Esophagus muscularis mucosa (tissue), 4 donors: ENCODE data around the gene NUBPL. TPM values are rescaled to one million over a fixed set of nuclear protein-coding genes. Genes with fewer than 3 reads are reported as not detected.

ENCODE experiments used
- DNase-seq: peaks from one replicate; pipeline ENCODE4 v3.0.0-alpha.2; 2017; ENCODE audit errors: extremely low spot score
- H3K27ac ChIP-seq, 4 donors: fragments of 200-600 bp; sonication (generic); replicated peaks in 1 of 4; 1 replicate in 3 of 4; 2 replicates in 1 of 4; pipeline ENCODE4 v1.5.1; 2016 to 2019; ENCODE audit warnings: mild to moderate bottlenecking in 1 of 4
- H3K27me3 ChIP-seq, 4 donors: fragments of 200-600 bp; sonication (generic); one replicate each; pipeline versions ENCODE4 v1.5.1 to v1.6.0; 2016 to 2019
- H3K36me3 ChIP-seq, 4 donors: fragments of 200-600 bp; sonication (generic); one replicate each; pipeline ENCODE4 v1.5.1; 2016 to 2019
- H3K4me1 ChIP-seq, 4 donors: fragments of 200-600 bp; sonication (generic); one replicate each; pipeline ENCODE4 v1.5.1; 2016 to 2019
- H3K4me3 ChIP-seq, 4 donors: fragments of 200-600 bp; sonication (generic); 1 replicate in 2 of 4; 2 replicates in 2 of 4; pipeline ENCODE4 v1.5.1; 2016 to 2019; ENCODE audit warnings: mild to moderate bottlenecking in 4 of 4, moderate library complexity in 1 of 4
- H3K9me3 ChIP-seq, 4 donors: fragments of 200-600 bp; sonication (generic); 1 replicate in 3 of 4; 2 replicates in 1 of 4; pipeline ENCODE4 v1.5.1; 2016 to 2019
- CTCF ChIP-seq, 3 experiments: fragments of 200-600 bp in 2 of 3; fragments of 450-650 bp in 1 of 3; sonication (generic) in 2 of 3; IDR thresholded peaks; one replicate each; pipeline ENCODE4 v1.5.1; 2017 to 2019; ENCODE audit warnings: antibody characterized with exemption in 3 of 3, mild to moderate bottlenecking in 2 of 3, moderate library complexity in 1 of 3
- EP300 ChIP-seq: sonication (generic); formaldehyde crosslinking; IDR thresholded peaks from one replicate; pipeline ENCODE4 v1.6.1; 2017; ENCODE audit warnings: antibody characterized with exemption
- POLR2A ChIP-seq: fragments of 450-650 bp; IDR thresholded peaks from one replicate; pipeline ENCODE4 v1.6.1; 2017; ENCODE audit warnings: antibody characterized with exemption, moderate library complexity, mild to moderate bottlenecking, low read depth
- POLR2AphosphoS5 ChIP-seq, 2 donors: sonication (generic); formaldehyde crosslinking; IDR thresholded peaks; one replicate each; pipeline ENCODE4 v1.6.1; 2017; ENCODE audit warnings: antibody characterized with exemption in 2 of 2
- WGBS: methylation state at CpG from one replicate; pipeline ENCODE4 v1.1.5; 2018; 5-methylcytosine and 5-hydroxymethylcytosine counted together
- intact Hi-C: fragments of 100-400 bp; cut with DNase I; formaldehyde crosslinking; loops from one replicate; pipeline ENCODE4 v1.15.1; 2023
- total RNA-seq, 4 donors: library from RNA; depleted of rRNA; stranded (reverse); fragments of >200 nt; gene quantifications; one replicate each; pipeline versions ENCODE4 v1.1.0 to v1.2.1, GENCODE V29; 2016

NUBPL gene
- total RNA-seq, 4 donors from 2014 or later: 10.3 to 13.6 (median 12.8) TPM

- H3K36me3 ChIP-seq: no peaks in the 10 kb centered on the region
- no peaks in the 10 kb centered on the region for H3K9me3 ChIP-seq
- H3K27ac ChIP-seq: no peak overlapping the region
- 95% methylated on average over 3 of the region's 3 CpGs for whole genome bisulfite sequencing
- H3K4me1 ChIP-seq: peaks cover 5 to 40% (median 36%) of the 10 kb centered on the region in 4 donors
- no peak for DNase-seq
- intact Hi-C loops: no loop called here
- H3K4me3 ChIP-seq: no peak overlapping the region
- TF ChIP-seq POLR2AphosphoS5 (IDR thresholded peaks at IDR 0.05): no peak
- no peak for TF ChIP-seq EP300
- TF ChIP-seq POLR2A: no peak
- no peak for TF ChIP-seq CTCF (IDR thresholded peaks at IDR 0.05)
- H3K27me3 ChIP-seq: no peaks in the 10 kb centered on the region
Observed at GRCh38 chr14:31580234-31580633, 19.0 kb downstream of the NUBPL start.

GRCh38 chr14:31582286-31582691, 21.1 kb downstream of the NUBPL start:
- H3K36me3 ChIP-seq: no peaks in the 10 kb centered on the region
- H3K9me3 ChIP-seq: no peaks in the 10 kb centered on the region
- no peaks in the 10 kb centered on the region for H3K27me3 ChIP-seq
- H3K27ac ChIP-seq: peak overlapping the region in 2 of 4 donors; percentile 4 to 36
- no peak overlapping the region for H3K4me3 ChIP-seq
- H3K4me1 ChIP-seq: peaks cover 5 to 40% (median 34%) of the 10 kb centered on the region in 4 donors
- no peak for DNase-seq
- intact Hi-C loops: no loop called here
- TF ChIP-seq POLR2AphosphoS5 (IDR thresholded peaks at IDR 0.05) (no peak), EP300 (no peak), CTCF (IDR thresholded peaks at IDR 0.05) (no peak), POLR2A (no peak)
- WGBS: 31% methylated on average over 1 of the region's 1 CpG

GRCh38 chr14:31582836-31583452, 21.7 kb downstream of the NUBPL start:
- TF ChIP-seq POLR2A (no peak), EP300 (no peak), CTCF (IDR thresholded peaks at IDR 0.05) (no peak), POLR2AphosphoS5 (IDR thresholded peaks at IDR 0.05) (no peak)
- Histone ChIP-seq H3K36me3 (no peaks in the 10 kb centered on the region), H3K27ac (peak overlapping the region in 1 of 4 donors; percentile 36), H3K9me3 (no peaks in the 10 kb centered on the region), H3K4me3 (no peak overlapping the region), H3K4me1 (peaks cover 5 to 33% (median 27%) of the 10 kb centered on the region in 4 donors), H3K27me3 (no peaks in the 10 kb centered on the region)
- DNase-seq: no peak
- 50% methylated on average over 3 of the region's 3 CpGs for whole genome bisulfite sequencing
- intact Hi-C loops: no loop called here

GRCh38 chr14:31590206-31590605, 29.0 kb downstream of the NUBPL start:
- H3K9me3 ChIP-seq: no peaks in the 10 kb centered on the region
- no peak overlapping the region for H3K27ac ChIP-seq
- TF ChIP-seq EP300 (no peak), CTCF (IDR thresholded peaks at IDR 0.05) (no peak), POLR2A (no peak), POLR2AphosphoS5 (IDR thresholded peaks at IDR 0.05) (no peak)
- H3K4me1 ChIP-seq: peaks cover 0 to 5% (median 1%) of the 10 kb centered on the region in 4 donors
- intact Hi-C loops: no loop called here
- H3K27me3 ChIP-seq: no peaks in the 10 kb centered on the region
- DNase-seq: no peak
- H3K4me3 ChIP-seq: no peak overlapping the region
- 73% methylated on average over 2 of the region's 2 CpGs for WGBS
- H3K36me3 ChIP-seq: no peaks in the 10 kb centered on the region

- intact Hi-C loops: no loop called here
Observed at GRCh38 chr14:31592122-31592521, 30.9 kb downstream of the NUBPL start.

More at GRCh38 chr14:31592122-31592521, 30.9 kb downstream of the NUBPL start:
- TF ChIP-seq POLR2AphosphoS5 (IDR thresholded peaks at IDR 0.05): no peak
- no peak for TF ChIP-seq EP300
- TF ChIP-seq CTCF (IDR thresholded peaks at IDR 0.05): no peak
- TF ChIP-seq POLR2A: no peak
- Histone ChIP-seq H3K27me3 (no peaks in the 10 kb centered on the region), H3K4me1 (peaks cover 0 to 24% (median 17%) of the 10 kb centered on the region in 4 donors), H3K4me3 (no peak overlapping the region), H3K36me3 (no peaks in the 10 kb centered on the region), H3K9me3 (no peaks in the 10 kb centered on the region), H3K27ac (no peak overlapping the region)
- no peak for DNase-seq
